Measurements from ENCODE around the gene OR1N2. TPM values are rescaled to one million over a fixed set of nuclear protein-coding genes. Genes with fewer than 3 reads are reported as not detected.
"Not testable (repeated sequence)": the region's sequence is repeated elsewhere in the genome, so short reads cannot be mapped to it uniquely, and the experiment has no call there.

OR1N2 gene
- total and polyA plus RNA-seq, 8 donors = not detected

DNA sequence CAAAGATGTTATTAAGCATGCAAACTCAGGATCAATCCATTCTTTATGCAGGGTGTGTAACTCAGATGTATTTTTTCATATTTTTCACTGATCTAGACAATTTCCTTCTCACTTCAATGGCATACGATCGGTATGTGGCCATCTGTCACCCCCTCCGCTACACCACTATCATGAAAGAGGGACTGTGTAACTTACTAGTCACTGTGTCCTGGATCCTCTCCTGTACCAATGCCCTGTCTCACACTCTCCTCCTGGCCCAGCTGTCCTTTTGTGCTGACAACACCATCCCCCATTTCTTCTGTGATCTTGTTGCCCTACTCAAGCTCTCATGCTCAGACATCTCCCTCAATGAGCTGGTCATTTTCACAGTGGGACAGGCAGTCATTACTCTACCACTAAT is 33.5 kb upstream of the OR1N2 start:
- H3K4me1 ChIP-seq = no peaks in the 10 kb centered on the region
- H3K36me3 ChIP-seq = no peaks in the 10 kb centered on the region
- no peak overlapping the region for H3K4me3 ChIP-seq
- no peaks in the 10 kb centered on the region for H3K9me3 ChIP-seq
- TF ChIP-seq, protein P1, sequence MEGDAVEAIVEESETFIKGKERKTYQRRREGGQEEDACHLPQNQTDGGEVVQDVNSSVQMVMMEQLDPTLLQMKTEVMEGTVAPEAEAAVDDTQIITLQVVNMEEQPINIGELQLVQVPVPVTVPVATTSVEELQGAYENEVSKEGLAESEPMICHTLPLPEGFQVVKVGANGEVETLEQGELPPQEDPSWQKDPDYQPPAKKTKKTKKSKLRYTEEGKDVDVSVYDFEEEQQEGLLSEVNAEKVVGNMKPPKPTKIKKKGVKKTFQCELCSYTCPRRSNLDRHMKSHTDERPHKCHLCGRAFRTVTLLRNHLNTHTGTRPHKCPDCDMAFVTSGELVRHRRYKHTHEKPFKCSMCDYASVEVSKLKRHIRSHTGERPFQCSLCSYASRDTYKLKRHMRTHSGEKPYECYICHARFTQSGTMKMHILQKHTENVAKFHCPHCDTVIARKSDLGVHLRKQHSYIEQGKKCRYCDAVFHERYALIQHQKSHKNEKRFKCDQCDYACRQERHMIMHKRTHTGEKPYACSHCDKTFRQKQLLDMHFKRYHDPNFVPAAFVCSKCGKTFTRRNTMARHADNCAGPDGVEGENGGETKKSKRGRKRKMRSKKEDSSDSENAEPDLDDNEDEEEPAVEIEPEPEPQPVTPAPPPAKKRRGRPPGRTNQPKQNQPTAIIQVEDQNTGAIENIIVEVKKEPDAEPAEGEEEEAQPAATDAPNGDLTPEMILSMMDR (IDR thresholded peaks at IDR 0.05) = no peak
- intact Hi-C loops (cut with DNase I) = no loop called here
- no peak overlapping the region for H3K27ac ChIP-seq
- DNase-seq (no peak), ATAC-seq (no peak)
- H3K27me3 ChIP-seq = no peaks in the 10 kb centered on the region

DNA sequence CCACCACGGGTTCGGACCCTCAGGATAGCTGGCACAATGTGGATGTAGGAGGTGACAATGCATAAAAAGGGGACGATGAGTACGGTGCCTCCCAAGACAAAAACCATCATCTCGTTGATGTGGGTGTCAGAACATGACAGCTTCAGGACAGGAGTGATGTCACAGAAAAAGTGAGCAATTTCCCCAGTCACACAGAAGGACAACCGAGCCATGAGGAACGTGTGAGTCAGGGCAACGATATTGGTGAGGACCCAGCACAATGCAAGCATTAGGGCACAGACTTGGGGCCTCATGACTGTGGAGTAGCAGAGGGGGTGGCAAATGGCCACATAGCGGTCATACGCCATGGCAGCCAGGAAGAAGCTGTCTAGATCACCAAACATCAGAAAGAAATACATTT is 26.3 kb upstream of the OR1N2 start:
- DNase-seq (no peak), ATAC-seq (no peak)
- intact Hi-C loops (cut with DNase I) = loop anchor here in 1 of 2 donors (10.0 kb wide), 1 partner anchor 58 kb away; the partner anchor contains the start of gene OR1L8
- no peaks in the 10 kb centered on the region for H3K36me3 ChIP-seq
- H3K27ac ChIP-seq = no peak overlapping the region
- no peaks in the 10 kb centered on the region for H3K4me1 ChIP-seq
- H3K9me3 ChIP-seq = no peaks in the 10 kb centered on the region
- TF ChIP-seq, protein P1 (IDR thresholded peaks at IDR 0.05) = no peak
- no peak overlapping the region for H3K4me3 ChIP-seq
- H3K27me3 ChIP-seq = peaks cover 0 to 12% of the 10 kb centered on the region in 2 donors

DNA sequence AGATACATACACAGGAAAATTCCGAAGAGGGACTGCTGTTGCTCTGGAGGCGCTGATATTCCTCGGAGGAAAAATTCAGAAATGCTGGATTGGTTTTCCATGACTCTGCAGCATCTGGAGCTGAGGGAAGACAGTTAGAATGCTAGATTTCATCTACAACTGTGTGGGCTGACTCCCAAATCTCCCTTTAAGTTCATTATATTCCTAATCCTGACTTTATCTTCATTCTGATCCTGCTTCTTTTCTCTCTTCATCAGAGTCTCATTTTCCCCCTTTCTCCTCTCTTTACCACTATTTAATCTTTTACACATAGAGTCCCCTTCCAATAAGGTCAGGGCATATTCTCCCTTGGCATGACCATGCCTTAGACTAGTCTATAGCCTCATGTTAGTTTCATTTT is 25.7 kb upstream of the OR1N2 start, which contains the start of gene OR1N1:
Gene OR1N1, minus strand, starts transcription at position 101 of the 400 bp plus-strand sequence. Its CDS starts 0 bp downstream, at position 101.
- peaks cover 0 to 12% of the 10 kb centered on the region in 2 donors for H3K27me3 ChIP-seq
- no peak within 1 kb of the TSS for H3K27ac ChIP-seq
- no peaks in the 10 kb centered on the region for H3K36me3 ChIP-seq
- ATAC-seq = no peak
- H3K4me1 ChIP-seq = no peaks in the 10 kb centered on the region
- no peak within 1 kb of the TSS for H3K4me3 ChIP-seq
- TF ChIP-seq, protein P1 (IDR thresholded peaks at IDR 0.05) = no peak
- no peak for DNase-seq
- no peaks in the 10 kb centered on the region for H3K9me3 ChIP-seq
- intact Hi-C loops (cut with DNase I) = loop anchor here in 1 of 2 donors (10.0 kb wide), 1 partner anchor 58 kb away; the partner anchor contains the start of gene OR1L8

DNA sequence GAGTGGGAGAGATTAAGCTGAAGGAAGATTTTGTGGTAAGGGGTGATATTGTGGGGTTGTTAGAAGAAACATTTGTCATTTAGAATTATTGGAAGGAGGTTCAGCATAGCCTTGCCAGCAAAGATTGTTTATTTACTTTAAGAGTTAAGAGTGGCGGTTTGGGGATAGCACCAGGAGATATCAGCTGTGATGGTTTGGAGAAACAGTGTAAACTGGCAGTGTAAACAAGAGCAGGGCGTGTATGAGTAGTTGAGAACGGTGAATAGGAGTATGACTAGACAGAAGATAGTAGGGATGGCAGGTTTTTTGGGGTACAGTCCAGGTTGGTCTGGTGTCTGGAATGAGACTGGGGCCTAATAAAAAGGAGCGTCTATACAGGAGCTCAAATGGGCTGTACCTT is 21.8 kb upstream of the OR1N2 start:
- intact Hi-C loops (cut with DNase I) = not testable (repeated sequence)

DNA sequence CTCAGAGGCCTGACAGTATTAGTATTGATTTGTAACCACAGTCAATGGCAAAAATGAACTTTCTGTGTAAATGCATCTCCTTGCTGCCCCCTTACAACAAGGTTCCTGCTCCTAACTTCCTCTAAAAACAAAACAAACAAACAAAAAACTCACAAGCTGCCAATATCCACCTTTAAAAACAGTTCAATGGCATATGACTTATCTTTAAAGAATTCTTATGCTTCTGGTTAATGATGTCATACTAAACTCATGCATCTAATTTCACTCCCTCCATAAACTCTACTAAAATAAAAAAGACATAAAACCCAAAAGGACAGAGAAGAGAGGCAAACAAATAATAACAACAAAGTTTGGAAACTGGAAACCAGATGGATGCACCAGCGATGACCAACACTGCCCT is 16.8 kb upstream of the OR1N2 start:
- ATAC-seq = no peak
- no peak for DNase-seq
- TF ChIP-seq, protein P1 (IDR thresholded peaks at IDR 0.05) = no peak
- no peaks in the 10 kb centered on the region for H3K4me1 ChIP-seq
- no peak overlapping the region for H3K27ac ChIP-seq
- no peaks in the 10 kb centered on the region for H3K9me3 ChIP-seq
- H3K27me3 ChIP-seq = no peaks in the 10 kb centered on the region
- intact Hi-C loops (cut with DNase I) = no loop called here
- H3K36me3 ChIP-seq = no peaks in the 10 kb centered on the region
- no peak overlapping the region for H3K4me3 ChIP-seq

More for the DNA sequence above, 21.8 kb upstream of the OR1N2 start:
- DNase-seq, H3K9me3 ChIP-seq, ATAC-seq, H3K27ac ChIP-seq, H3K36me3 ChIP-seq, H3K4me3 ChIP-seq, H3K4me1 ChIP-seq: not testable (repeated sequence)
- peaks cover 0 to 11% of the 10 kb centered on the region in 2 donors for H3K27me3 ChIP-seq

DNA sequence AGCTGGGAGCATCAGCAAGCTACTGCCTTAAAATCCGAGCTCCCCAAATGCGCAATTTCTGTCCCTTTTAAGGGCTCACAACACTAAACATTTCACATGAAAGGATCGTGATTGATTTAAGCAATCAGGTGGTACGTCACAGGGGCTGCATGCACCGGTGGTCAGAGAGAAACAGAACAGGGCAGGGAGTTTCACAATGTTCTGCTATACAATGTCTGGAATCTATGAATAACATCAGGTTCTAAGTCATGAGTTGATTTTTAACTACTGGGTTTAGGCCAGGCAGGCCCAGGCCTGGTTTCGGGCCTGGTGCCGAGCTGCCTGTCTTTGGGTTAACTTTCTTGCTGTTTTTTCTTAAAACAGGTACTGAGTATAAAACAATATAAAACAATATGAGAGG is 15.8 kb upstream of the OR1N2 start:
- DNase-seq; ATAC-seq; H3K9me3 ChIP-seq; H3K27ac ChIP-seq; H3K27me3 ChIP-seq; H3K36me3 ChIP-seq; H3K4me1 ChIP-seq; H3K4me3 ChIP-seq; intact Hi-C loops (cut with DNase I): not testable (repeated sequence)
